ENCODE measurements around the gene UVRAG.

UVRAG gene

GRCh38 chr11:75809991-75810390 is 5.0 kb upstream of the UVRAG start:
- no peak for DNase-seq (ENCODE audit: low read depth)

GRCh38 chr11:75810637-75811390 is 4.2 kb upstream of the UVRAG start:
- no peak for DNase-seq (ENCODE audit: low read depth)

GRCh38 chr11:75811485-75811884 is 3.5 kb upstream of the UVRAG start:
- DNase-seq (ENCODE audit: low read depth), result no peak

GRCh38 chr11:75812542-75813040 is 2.4 kb upstream of the UVRAG start:
- DNase-seq (ENCODE audit: low read depth), result no peak

GRCh38 chr11:75813124-75813523 is 1.9 kb upstream of the UVRAG start:
- no peak for DNase-seq (ENCODE audit: low read depth)

GRCh38 chr11:75813622-75814039 is 1.4 kb upstream of the UVRAG start:
- DNase-seq (ENCODE audit: low read depth), result no peak

- peak; percentile 40 for DNase-seq (ENCODE audit: low read depth)
These were observed 690 bp upstream of the UVRAG start for GRCh38 chr11:75814363-75814676.

- no peak for DNase-seq (ENCODE audit: low read depth)
These were observed 547 bp downstream of the UVRAG start for GRCh38 chr11:75815345-75816168.

- no peak for DNase-seq (ENCODE audit: low read depth)
These were observed 1.7 kb downstream of the UVRAG start for GRCh38 chr11:75816561-75817239.

GRCh38 chr11:75820645-75821044 is 5.6 kb downstream of the UVRAG start:
- DNase-seq (ENCODE audit: low read depth), result no peak

- no peak for DNase-seq (ENCODE audit: low read depth)
These were observed 6.2 kb downstream of the UVRAG start for GRCh38 chr11:75821202-75821601.

- DNase-seq (ENCODE audit: low read depth), result no peak
These were observed 7.5 kb downstream of the UVRAG start for GRCh38 chr11:75822541-75822940.

- no peak for DNase-seq (ENCODE audit: low read depth)
These were observed 8.4 kb downstream of the UVRAG start for GRCh38 chr11:75823415-75823814.

GRCh38 chr11:75823946-75824345 is 8.9 kb downstream of the UVRAG start:
- no peak for DNase-seq (ENCODE audit: low read depth)

GRCh38 chr11:75826461-75827230 is 11.6 kb downstream of the UVRAG start:
- DNase-seq (ENCODE audit: low read depth), result no peak

GRCh38 chr11:75827562-75827961 is 12.6 kb downstream of the UVRAG start:
- DNase-seq (ENCODE audit: low read depth), result no peak

- no peak for DNase-seq (ENCODE audit: low read depth)
These were observed 17.0 kb downstream of the UVRAG start for GRCh38 chr11:75831915-75832502.

- no peak for DNase-seq (ENCODE audit: low read depth)
These were observed 19.7 kb downstream of the UVRAG start for GRCh38 chr11:75834728-75835127.

GRCh38 chr11:75836417-75836816 is 21.4 kb downstream of the UVRAG start:
- no peak for DNase-seq (ENCODE audit: low read depth)

- no peak for DNase-seq (ENCODE audit: low read depth)
These were observed 24.8 kb downstream of the UVRAG start for GRCh38 chr11:75839851-75840250.

- DNase-seq (ENCODE audit: low read depth), result no peak
These were observed 25.5 kb downstream of the UVRAG start for GRCh38 chr11:75840522-75840921.

GRCh38 chr11:75841739-75842138 is 26.7 kb downstream of the UVRAG start:
- no peak for DNase-seq (ENCODE audit: low read depth)

Data from stromal cell of bone marrow (primary cell).